Thoracic aorta (tissue), 2 donors: Measurements from ENCODE around the gene KIN. TPM values are rescaled to one million over a fixed set of nuclear protein-coding genes. Genes with fewer than 3 reads are reported as not detected.

Experiments used
- ATAC-seq: fragments of 150-250 bp; one replicate; pipeline ENCODE4 v1.8.0; 2017; ENCODE audit warnings: low read depth; ENCODE audit not compliant: insufficient number of reproducible peaks, low FRiP score
- DNase-seq: peaks from one replicate; pipeline ENCODE4 v3.0.0-alpha.2; 2020; ENCODE audit warnings: low spot score
- H3K27ac ChIP-seq, 2 donors: fragments of 200-600 bp; sonication (generic); 1 replicate in 1 of 2; 2 replicates in 1 of 2; pipeline ENCODE4 v1.5.1; 2016; ENCODE audit warnings: mild to moderate bottlenecking in 2 of 2, moderate library complexity in 2 of 2
- H3K27me3 ChIP-seq: fragments of 200-600 bp; sonication (generic); replicated peaks from 2 replicates; pipeline ENCODE4 v1.6.0; 2016; ENCODE audit warnings: mild to moderate bottlenecking; ENCODE audit not compliant: insufficient read depth
- H3K36me3 ChIP-seq: fragments of 200-600 bp; sonication (generic); one replicate; pipeline ENCODE4 v1.5.1; 2016
- H3K4me1 ChIP-seq, 2 donors: fragments of 200-600 bp; sonication (generic); 1 replicate in 1 of 2; 2 replicates in 1 of 2; pipeline versions ENCODE4 v1.5.1 to v1.6.0; 2016; ENCODE audit warnings: low read depth in 2 of 2, mild to moderate bottlenecking in 1 of 2; ENCODE audit not compliant: control insufficient read depth in 1 of 2
- H3K4me3 ChIP-seq: fragments of 200-600 bp; sonication (generic); 2 replicates; pipeline ENCODE4 v1.5.1; 2016; ENCODE audit warnings: mild to moderate bottlenecking
- H3K9me3 ChIP-seq: fragments of 200-600 bp; sonication (generic); 2 replicates; pipeline ENCODE4 v1.5.1; 2016
- total RNA-seq, 2 donors: library from RNA; depleted of rRNA; stranded (reverse); fragments of >200 nt; gene quantifications; one replicate each; pipeline versions ENCODE4 v1.1.0 to v1.2.3, GENCODE V29; 2016
- TF ChIP-seq, protein P1 (sequence below): fragments of 200-600 bp; sonication (generic); IDR thresholded peaks from one replicate; pipeline ENCODE4 v1.5.1; 2019; ENCODE audit warnings: antibody characterized with exemption

The KIN gene
- total RNA-seq, 2 donors from 2014 or later, result 2.8 to 14.6 TPM

GRCh38 chr10:7706534-7707073 lies 81.2 kb downstream of the KIN start:
- TF ChIP-seq, protein P1, sequence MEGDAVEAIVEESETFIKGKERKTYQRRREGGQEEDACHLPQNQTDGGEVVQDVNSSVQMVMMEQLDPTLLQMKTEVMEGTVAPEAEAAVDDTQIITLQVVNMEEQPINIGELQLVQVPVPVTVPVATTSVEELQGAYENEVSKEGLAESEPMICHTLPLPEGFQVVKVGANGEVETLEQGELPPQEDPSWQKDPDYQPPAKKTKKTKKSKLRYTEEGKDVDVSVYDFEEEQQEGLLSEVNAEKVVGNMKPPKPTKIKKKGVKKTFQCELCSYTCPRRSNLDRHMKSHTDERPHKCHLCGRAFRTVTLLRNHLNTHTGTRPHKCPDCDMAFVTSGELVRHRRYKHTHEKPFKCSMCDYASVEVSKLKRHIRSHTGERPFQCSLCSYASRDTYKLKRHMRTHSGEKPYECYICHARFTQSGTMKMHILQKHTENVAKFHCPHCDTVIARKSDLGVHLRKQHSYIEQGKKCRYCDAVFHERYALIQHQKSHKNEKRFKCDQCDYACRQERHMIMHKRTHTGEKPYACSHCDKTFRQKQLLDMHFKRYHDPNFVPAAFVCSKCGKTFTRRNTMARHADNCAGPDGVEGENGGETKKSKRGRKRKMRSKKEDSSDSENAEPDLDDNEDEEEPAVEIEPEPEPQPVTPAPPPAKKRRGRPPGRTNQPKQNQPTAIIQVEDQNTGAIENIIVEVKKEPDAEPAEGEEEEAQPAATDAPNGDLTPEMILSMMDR, result no peak
- ATAC-seq (no peak), DNase-seq (no peak)
- no peaks in the 10 kb centered on the region for H3K36me3 ChIP-seq
- H3K4me1 ChIP-seq, result peaks cover 0 to 3% of the 10 kb centered on the region in 2 donors
- H3K4me3 ChIP-seq, result no peak overlapping the region
- H3K27ac ChIP-seq, result no peak overlapping the region
- H3K9me3 ChIP-seq, result no peaks in the 10 kb centered on the region
- H3K27me3 ChIP-seq, result no peaks in the 10 kb centered on the region

GRCh38 chr10:7705341-7705740 lies 82.5 kb downstream of the KIN start:
- TF ChIP-seq, protein P1, result no peak
- ATAC-seq (no peak), DNase-seq (no peak)
- Histone ChIP-seq H3K4me1 (peaks cover 0 to 3% of the 10 kb centered on the region in 2 donors), H3K36me3 (no peaks in the 10 kb centered on the region), H3K27me3 (no peaks in the 10 kb centered on the region), H3K4me3 (no peak overlapping the region), H3K27ac (no peak overlapping the region), H3K9me3 (no peaks in the 10 kb centered on the region)

DNA sequence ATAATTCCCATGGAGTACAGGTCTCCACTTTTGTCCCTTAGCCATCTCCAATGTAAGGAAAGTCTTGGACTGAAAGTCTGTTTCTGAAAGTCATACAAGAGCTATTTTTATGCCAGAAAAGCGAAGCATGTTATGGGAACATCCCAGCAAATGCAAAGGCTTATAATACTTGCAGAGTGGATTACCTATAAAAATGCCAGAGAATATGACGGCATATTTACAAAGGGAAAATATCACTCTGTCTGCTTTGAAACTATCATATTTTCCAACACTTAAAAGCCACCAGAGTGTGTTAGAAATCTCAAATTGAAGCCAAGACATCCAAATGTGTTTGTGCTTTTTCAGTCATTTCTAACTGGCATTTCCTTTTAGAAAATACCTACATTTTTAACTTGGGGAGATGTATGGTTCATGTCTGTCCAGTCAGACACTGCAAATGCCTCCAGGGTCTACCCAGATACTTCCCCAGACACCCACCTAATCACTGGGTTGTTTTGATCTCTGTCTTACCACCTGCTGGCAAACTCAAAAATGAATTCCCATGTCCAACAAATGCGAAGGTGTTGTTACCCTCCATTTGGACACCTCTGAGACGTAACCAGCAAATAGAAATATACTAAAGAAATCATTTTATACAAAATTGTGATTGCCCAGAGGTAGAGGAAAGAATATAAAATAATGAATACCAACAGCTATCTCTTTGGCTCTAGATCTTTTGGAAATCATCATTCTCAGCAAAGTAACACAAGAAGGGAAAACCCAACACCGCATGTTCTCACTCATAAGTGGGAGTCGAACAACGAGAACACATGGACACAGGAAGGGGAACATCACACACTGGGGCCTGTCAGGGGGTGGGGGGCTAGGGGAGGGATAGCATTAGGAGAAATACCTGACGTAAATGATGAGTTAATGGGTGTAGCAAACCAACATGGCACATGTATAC lies 83.4 kb downstream of the KIN start:
- H3K9me3 ChIP-seq, result no peaks in the 10 kb centered on the region
- no peak overlapping the region for H3K4me3 ChIP-seq
- no peaks in the 10 kb centered on the region for H3K36me3 ChIP-seq
- H3K27me3 ChIP-seq, result no peaks in the 10 kb centered on the region
- no peak for DNase-seq
- H3K4me1 ChIP-seq, result peaks cover 0 to 3% of the 10 kb centered on the region in 2 donors
- ATAC-seq, result no peak
- no peak overlapping the region for H3K27ac ChIP-seq
- TF ChIP-seq, protein P1, result no peak

DNA sequence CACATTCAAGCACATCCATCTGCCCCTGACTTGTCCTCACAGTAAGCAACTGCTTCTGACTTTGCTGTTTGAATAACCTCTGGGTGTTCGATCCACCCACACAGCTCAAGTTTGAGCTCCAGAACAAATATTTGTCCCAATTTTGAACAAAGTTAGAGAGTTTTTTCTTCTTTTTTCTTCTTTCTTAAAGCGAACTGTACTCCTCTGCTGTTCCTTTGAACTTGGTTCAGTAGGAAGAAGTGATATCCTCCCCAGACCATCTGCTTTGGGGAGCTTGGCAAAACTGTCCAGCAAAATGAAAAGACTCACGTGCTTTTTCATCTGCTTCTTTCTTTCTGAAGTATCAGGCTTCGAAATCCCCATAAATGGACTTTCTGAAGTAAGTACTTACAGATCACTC lies 84.7 kb downstream of the KIN start, which contains the start of gene ITIH2:
TSS of gene ITIH2 (plus strand) at position 177 of the 400 bp plus-strand sequence. CDS start at position 296, 119 bp downstream.
- no peak within 1 kb of the TSS for H3K4me3 ChIP-seq
- TF ChIP-seq, protein P1, result no peak
- no peaks in the 10 kb centered on the region for H3K27me3 ChIP-seq
- peaks cover 0 to 4% of the 10 kb centered on the region in 2 donors for H3K4me1 ChIP-seq
- ATAC-seq, result no peak
- H3K36me3 ChIP-seq, result no peaks in the 10 kb centered on the region
- H3K9me3 ChIP-seq, result no peaks in the 10 kb centered on the region
- no peak within 1 kb of the TSS for H3K27ac ChIP-seq
- DNase-seq, result no peak

DNA sequence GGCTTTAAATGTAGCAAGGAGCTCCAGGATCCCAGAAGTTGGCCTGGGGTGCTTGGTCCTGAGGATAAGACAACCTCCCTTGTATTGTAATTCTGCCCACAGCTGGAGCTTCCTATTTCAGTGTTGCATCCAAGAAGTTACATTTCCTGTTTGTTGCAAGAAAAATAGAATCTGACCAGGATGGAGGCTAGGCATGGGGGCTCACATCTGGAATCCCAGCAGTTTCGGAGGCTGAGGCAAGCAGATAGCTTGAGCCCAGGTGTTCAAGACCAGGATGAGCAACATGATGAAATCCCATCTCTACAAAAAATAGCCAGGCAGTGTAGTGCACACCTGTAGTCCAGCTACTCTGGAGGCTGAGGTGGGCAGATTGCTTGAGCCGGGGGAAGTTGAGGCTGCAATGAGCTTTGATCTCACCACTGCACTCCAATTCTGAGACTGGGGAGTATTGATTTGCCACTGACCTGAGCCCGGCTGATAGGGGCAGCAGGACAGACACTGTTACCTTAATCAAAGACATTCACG lies 85.4 kb downstream of the KIN start:
- no peak for ATAC-seq
- no peaks in the 10 kb centered on the region for H3K27me3 ChIP-seq
- H3K4me1 ChIP-seq, result peaks cover 3 to 12% of the 10 kb centered on the region in 2 donors
- no peaks in the 10 kb centered on the region for H3K9me3 ChIP-seq
- H3K27ac ChIP-seq, result no peak overlapping the region
- DNase-seq, result no peak
- H3K36me3 ChIP-seq, result no peaks in the 10 kb centered on the region
- TF ChIP-seq, protein P1, result no peak
- no peak overlapping the region for H3K4me3 ChIP-seq
